ENCODE data around the gene LIMD2. TPM values are rescaled to one million over a fixed set of nuclear protein-coding genes. Genes with fewer than 3 reads are reported as not detected.
A peak's percentile ranks its signal among the peaks of the same experiment; 100 is the strongest.

The LIMD2 gene
- 16.1 and 65.1 TPM in 2 replicates for total RNA-seq (ENCODE audit: low replicate concordance)
- long read RNA-seq = 0 reads

GRCh38 chr17:63699638-63700527 is at the start of gene LIMD2:
TSS of gene LIMD2 (minus strand) at chr17:63700125. CDS start at chr17:63699298, 827 bp downstream.
- Mint-ChIP-seq H3K4me1 (ENCODE audit: unreplicated experiment) (peaks cover 17% of the 10 kb centered on the region), H3K27me3 (no peaks in the 10 kb centered on the region), H3K27ac (no peak within 1 kb of the TSS), H3K36me3 (peaks cover 10% of the 10 kb centered on the region), H3K4me3 (peak within 1 kb of the TSS; percentile 77), H3K9me3 (no peaks in the 10 kb centered on the region)
- DNase-seq (ENCODE audit: extremely low spot score, unreplicated experiment) = no peak
- TF ChIP-seq CTCF (conservative IDR thresholded peaks at IDR 0.05) = no peak

GRCh38 chr17:63741408-63742173 is 41.7 kb upstream of the LIMD2 start, which contains the start of gene STRADA:
TSS of gene STRADA (minus strand) at chr17:63741799. CDS start at chr17:63728369, 13,430 bp downstream.
- H3K4me1 Mint-ChIP-seq (ENCODE audit: unreplicated experiment) = peaks cover 4% of the 10 kb centered on the region
- peak within 1 kb of the TSS; percentile 95 for H3K27ac Mint-ChIP-seq
- no peaks in the 10 kb centered on the region for H3K27me3 Mint-ChIP-seq
- H3K9me3 Mint-ChIP-seq = no peaks in the 10 kb centered on the region
- peaks cover 6% of the 10 kb centered on the region for H3K36me3 Mint-ChIP-seq
- H3K4me3 Mint-ChIP-seq = peak within 1 kb of the TSS; percentile 94
- DNase-seq (ENCODE audit: extremely low spot score, unreplicated experiment) = peak; percentile 99
- TF ChIP-seq CTCF (conservative IDR thresholded peaks at IDR 0.05) = peak; percentile 22

- Mint-ChIP-seq H3K4me3 (peak overlapping the region; percentile 94), H3K27ac (peak overlapping the region; percentile 95), H3K36me3 (peaks cover 6% of the 10 kb centered on the region), H3K9me3 (no peaks in the 10 kb centered on the region), H3K27me3 (no peaks in the 10 kb centered on the region), H3K4me1 (ENCODE audit: unreplicated experiment) (peaks cover 4% of the 10 kb centered on the region)
- DNase-seq (ENCODE audit: extremely low spot score, unreplicated experiment) = no peak
- TF ChIP-seq CTCF (conservative IDR thresholded peaks at IDR 0.05) = no peak
Observed at GRCh38 chr17:63741143-63741407, 41.1 kb upstream of the LIMD2 start.

GRCh38 chr17:63740464-63741142 is 40.7 kb upstream of the LIMD2 start:
- no peak for TF ChIP-seq CTCF (conservative IDR thresholded peaks at IDR 0.05)
- Mint-ChIP-seq H3K36me3 (peaks cover 2% of the 10 kb centered on the region), H3K4me1 (ENCODE audit: unreplicated experiment) (peaks cover 4% of the 10 kb centered on the region), H3K9me3 (no peaks in the 10 kb centered on the region), H3K27me3 (no peaks in the 10 kb centered on the region), H3K4me3 (peak overlapping the region; percentile 94), H3K27ac (peak overlapping the region; percentile 95)
- no peak for DNase-seq (ENCODE audit: extremely low spot score, unreplicated experiment)

- Mint-ChIP-seq H3K4me1 (ENCODE audit: unreplicated experiment) (peaks cover 3% of the 10 kb centered on the region), H3K27ac (no peak overlapping the region), H3K27me3 (no peaks in the 10 kb centered on the region), H3K9me3 (no peaks in the 10 kb centered on the region), H3K4me3 (no peak overlapping the region), H3K36me3 (no peaks in the 10 kb centered on the region)
- DNase-seq (ENCODE audit: extremely low spot score, unreplicated experiment) = no peak
- TF ChIP-seq CTCF (conservative IDR thresholded peaks at IDR 0.05) = no peak
Observed at GRCh38 chr17:63735691-63736090, 35.8 kb upstream of the LIMD2 start.

All from type B pancreatic cell (in vitro differentiated cells).